MM.1S (cell line): ENCODE results near the gene ZNF552.

ENCODE experiments used
- CTCF ChIP-seq: fragments of 300-600 bp; sonication (generic); IDR thresholded peaks from 2 replicates; pipeline ENCODE4 v1.5.1; 2016; ENCODE audit warnings: antibody characterized with exemption, low read length, mixed read lengths
- EZH2 ChIP-seq: fragments of 300-600 bp; sonication (generic); optimal IDR thresholded peaks from 2 replicates; pipeline ENCODE3; 2017; ENCODE audit warnings: low read depth, mild to moderate bottlenecking, antibody characterized with exemption, low read length, mixed read lengths

DNA sequence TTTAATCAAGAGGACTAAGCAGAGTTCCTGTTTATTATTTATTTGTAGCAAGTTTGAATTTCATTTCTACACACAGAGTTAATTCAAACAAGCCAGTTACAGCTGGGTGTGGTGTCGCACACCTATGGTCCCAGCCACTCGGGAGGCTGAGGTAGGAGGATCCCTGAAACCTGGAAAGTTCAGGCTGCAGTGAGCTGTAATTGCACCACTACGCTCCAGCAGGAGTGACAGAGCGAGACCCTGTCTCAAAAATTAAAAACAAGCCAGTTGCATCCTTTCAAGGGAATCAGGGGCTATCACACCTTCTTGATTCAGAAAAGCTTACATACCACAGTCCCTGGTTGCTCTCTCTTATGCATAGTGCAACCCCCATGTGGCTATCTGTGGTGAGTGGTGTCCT is 25.4 kb downstream of the ZNF552 start:
- TF ChIP-seq CTCF = no peak
- TF ChIP-seq EZH2 = no peak
